NCI-H526 treated with DMSO at 0.1 percent for 48 hours (cell line): Measurements from ENCODE around the gene MAN2A1.

ENCODE experiments used
- DNase-seq: peaks from one replicate; lab custom pipeline; 2025; lab: John Stamatoyannopoulos, UW

The MAN2A1 gene

DNA sequence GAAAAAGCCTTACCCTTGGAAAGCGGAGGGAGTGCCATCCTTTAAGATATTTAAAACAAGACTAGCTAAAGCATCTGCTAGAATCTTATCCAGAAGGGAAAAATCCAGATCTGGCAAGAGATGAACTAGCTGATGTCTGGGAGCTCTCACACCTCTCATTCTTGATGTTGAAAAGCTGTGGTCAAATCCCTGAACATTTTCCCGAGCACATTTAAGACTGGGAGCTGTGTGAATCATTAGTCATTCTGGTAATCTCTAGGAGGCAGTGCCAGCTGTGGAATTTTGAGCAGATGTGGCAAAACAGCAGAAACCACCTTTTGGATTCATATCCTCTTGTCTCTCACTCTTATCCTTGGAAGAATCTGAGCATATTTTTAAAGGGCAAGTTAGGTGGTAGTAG, 218.0 kb downstream of the MAN2A1 start:
- no peak for DNase-seq

DNA sequence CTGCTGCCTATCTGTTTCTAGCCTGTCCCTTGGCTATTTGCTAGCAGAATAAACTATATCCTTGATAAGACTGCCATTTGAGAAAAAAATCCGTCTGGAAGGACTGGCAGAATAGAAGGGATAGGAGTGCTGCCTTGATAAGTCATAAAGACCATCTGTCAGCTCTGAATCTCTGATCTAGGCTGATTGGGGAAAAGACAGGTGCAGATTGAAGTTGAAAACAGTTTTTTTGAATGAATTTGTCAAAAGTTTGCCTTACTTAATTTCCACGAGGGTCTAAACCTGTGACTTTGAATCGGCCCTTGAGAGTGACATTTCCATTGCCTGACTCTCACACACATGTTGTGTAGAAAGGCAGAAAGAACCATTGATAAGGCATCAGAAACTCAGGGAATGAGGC, 218.6 kb downstream of the MAN2A1 start:
- no peak for DNase-seq

DNA sequence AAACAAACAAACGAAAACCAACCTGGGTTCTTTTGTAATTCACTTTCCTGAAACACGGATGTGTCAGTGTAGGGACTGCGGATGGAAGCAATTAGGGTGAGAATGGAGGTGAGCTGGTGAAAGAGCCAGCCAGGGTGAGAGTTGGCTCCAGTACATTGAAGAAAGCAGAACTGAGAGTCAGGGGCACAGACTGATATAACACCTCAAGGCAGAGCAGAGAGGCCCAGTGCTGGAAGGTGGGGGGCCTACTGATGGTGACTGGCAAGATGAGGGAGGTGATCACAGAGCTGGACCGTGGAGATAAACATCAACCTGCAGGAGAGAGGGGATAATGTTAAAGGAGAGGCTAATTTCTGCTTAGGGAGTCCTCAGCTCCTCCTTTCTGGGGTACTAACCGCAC, 221.1 kb downstream of the MAN2A1 start:
- DNase-seq, result no peak

DNA sequence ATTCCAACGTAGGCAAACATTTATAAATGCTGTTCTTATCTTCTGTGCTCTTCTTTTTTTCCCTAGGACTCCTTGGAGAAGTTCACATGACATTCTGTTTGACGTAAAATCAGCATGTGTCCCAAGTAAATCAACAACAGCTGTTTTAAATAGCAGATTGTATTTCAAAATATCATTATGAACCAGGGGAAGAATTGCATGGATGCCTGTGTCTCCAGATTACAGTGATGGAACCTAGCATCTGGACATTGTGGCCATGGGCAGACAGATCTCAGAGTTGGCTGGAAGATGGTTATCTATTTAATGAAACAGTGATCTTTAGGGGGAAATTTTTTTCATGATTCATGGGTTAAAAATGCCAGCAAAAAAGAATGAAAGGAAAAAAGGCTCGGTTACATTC, 222.0 kb downstream of the MAN2A1 start:
- DNase-seq, result no peak

DNA sequence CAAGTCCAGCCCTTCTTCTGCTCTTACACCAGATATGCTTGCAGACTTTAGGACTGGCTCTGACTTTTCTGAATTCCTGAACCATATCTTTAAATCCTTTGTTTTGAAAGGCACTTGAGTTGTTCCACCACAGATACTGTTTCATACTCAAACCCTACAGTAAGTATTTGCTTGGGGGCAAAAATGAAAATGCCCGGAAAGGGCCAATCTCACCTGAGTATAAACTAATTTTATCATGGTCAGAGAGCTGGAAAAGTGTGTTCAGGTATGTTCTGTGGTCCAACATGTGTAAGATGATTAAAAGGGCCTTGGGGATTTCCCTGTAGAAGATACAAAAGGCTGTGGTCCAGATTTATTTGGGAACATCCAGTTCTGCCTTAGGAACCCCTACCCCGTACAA, 225.2 kb downstream of the MAN2A1 start:
- DNase-seq, result no peak

DNA sequence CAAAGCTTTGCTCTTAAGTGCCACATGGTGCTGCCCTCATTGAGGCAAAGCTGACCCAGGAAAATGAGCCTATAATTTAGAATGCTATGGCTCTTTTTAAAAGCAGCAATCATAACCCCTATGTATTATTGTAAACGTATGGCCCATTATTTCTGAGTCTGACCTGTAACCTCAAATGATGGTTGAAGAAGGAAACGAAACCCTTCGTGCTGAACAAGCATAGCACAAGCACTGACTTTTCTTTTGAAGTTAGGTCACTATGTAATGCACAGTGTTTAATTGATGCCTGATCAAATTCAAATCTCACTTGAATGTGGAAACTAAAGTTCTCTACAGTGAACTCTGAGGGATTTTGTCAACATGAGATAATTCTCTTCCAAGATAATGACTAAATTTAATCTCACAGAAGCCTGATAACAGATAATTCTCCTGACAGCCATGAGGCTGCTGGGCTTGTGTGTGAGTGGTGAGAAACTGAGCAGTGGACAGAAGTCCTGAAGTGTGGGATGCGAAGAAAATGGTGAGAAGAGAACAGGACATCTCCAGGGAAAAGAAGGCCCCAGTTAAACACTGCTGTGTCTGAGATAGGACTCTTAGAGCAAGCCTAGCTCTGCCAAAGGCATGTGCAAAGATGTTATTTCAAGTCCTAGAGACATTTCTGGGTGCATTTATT, 226.9 kb downstream of the MAN2A1 start:
- no peak for DNase-seq
